Measurements from ENCODE around the gene OTUD7B. TPM values are rescaled to one million over a fixed set of nuclear protein-coding genes. Genes with fewer than 3 reads are reported as not detected.

OTUD7B gene
- total RNA-seq, 1 experiment from 2014 or later, result 11.5 TPM

DNA sequence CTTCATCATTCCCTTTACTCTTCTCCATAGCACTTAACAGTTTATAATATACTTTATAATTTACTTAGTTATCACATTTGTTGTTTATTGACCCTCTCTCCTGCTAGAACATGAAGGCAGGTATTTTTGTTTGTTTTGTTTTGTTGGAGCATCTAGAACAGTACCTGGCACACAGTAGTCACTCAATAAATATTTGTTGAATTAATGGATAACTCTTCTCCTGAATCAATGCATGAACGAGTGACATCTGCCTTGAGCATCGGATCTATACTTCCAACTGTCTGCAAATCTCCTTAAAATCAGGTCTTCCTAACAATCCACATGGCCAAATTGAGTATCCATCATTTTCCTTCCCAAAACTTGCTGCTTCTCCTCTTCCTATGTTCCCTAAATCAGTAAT, 38.0 kb downstream of the OTUD7B start:
- no peaks in the 10 kb centered on the region for H4K20me1 ChIP-seq (ENCODE audit: low read length)
- peaks cover 4% of the 10 kb centered on the region for H3K79me2 ChIP-seq (ENCODE audit: low read length)
- H3K4me3 ChIP-seq (ENCODE audit: low read length), result no peak overlapping the region
- H3K9ac ChIP-seq (ENCODE audit: low read length), result no peak overlapping the region
- H3F3A ChIP-seq (ENCODE audit: low read length, unreplicated experiment), result no peaks in the 10 kb centered on the region
- H3K4me2 ChIP-seq (ENCODE audit: low read length), result no peak overlapping the region
- no peaks in the 10 kb centered on the region for H3K9me3 ChIP-seq (ENCODE audit: low read length)
- CTCF ChIA-PET, result no interaction called here
- POLR2A ChIA-PET (ENCODE audit: unreplicated experiment), result no interaction called here
- intact Hi-C loops (cut with micrococcal nuclease), result no loop called here
- ATAC-seq (no peak), DNase-seq (no peak)
- no peaks in the 10 kb centered on the region for H3K9me2 ChIP-seq (replicated peaks; ENCODE audit: low read length)
- no peak overlapping the region for H3K27ac ChIP-seq (ENCODE audit: low read length)
- H3K4me1 ChIP-seq (ENCODE audit: insufficient read depth, low read length), result no peaks in the 10 kb centered on the region
- no peaks in the 10 kb centered on the region for H3K27me3 ChIP-seq (ENCODE audit: low read length)
- BruUV-seq (replicated peaks), result no TSS peak
- H3K36me3 ChIP-seq (ENCODE audit: low read depth, low read length), result peaks cover 57% of the 10 kb centered on the region
- TF ChIP-seq EZH2 (IDR thresholded peaks at IDR 0.05; ENCODE audit: low read length, unreplicated experiment), result no peak
- no peak for TF ChIP-seq EZH2phosphoT487 (IDR thresholded peaks at IDR 0.05; ENCODE audit: borderline replicate concordance, low read length)
- TF ChIP-seq, protein P1, sequence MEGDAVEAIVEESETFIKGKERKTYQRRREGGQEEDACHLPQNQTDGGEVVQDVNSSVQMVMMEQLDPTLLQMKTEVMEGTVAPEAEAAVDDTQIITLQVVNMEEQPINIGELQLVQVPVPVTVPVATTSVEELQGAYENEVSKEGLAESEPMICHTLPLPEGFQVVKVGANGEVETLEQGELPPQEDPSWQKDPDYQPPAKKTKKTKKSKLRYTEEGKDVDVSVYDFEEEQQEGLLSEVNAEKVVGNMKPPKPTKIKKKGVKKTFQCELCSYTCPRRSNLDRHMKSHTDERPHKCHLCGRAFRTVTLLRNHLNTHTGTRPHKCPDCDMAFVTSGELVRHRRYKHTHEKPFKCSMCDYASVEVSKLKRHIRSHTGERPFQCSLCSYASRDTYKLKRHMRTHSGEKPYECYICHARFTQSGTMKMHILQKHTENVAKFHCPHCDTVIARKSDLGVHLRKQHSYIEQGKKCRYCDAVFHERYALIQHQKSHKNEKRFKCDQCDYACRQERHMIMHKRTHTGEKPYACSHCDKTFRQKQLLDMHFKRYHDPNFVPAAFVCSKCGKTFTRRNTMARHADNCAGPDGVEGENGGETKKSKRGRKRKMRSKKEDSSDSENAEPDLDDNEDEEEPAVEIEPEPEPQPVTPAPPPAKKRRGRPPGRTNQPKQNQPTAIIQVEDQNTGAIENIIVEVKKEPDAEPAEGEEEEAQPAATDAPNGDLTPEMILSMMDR (conservative IDR thresholded peaks at IDR 0.05; ENCODE audit: low read depth, low read length), result no peak
- no peak overlapping the region for H2AFZ ChIP-seq (ENCODE audit: low read length)

DNA sequence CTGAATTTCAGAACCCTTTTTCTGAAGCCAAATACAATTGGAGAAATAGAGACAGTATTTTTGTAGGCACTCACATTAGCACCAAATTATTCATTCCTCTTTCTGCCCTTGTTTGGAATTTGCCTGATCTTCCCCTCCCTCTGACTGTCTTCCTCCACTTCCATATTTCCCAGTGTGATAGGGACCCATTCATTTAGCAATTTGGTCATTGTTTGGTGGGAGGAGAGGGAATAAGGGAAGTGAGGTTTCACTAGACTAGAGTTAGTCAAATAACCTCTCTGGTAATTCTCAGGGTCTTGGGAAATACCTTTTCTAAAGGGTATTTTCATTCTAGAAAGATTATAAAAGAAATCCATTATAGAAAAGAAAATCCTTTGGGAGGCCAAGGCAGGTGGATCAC, 42.9 kb downstream of the OTUD7B start:
- Histone ChIP-seq H3K9ac (ENCODE audit: low read length) (no peak overlapping the region), H2AFZ (ENCODE audit: low read length) (no peak overlapping the region), H3K36me3 (ENCODE audit: low read depth, low read length) (peaks cover 64% of the 10 kb centered on the region), H3K9me2 (replicated peaks; ENCODE audit: low read length) (no peaks in the 10 kb centered on the region), H3F3A (ENCODE audit: low read length, unreplicated experiment) (no peaks in the 10 kb centered on the region), H3K27ac (ENCODE audit: low read length) (no peak overlapping the region), H3K27me3 (ENCODE audit: low read length) (no peaks in the 10 kb centered on the region), H3K9me3 (ENCODE audit: low read length) (no peaks in the 10 kb centered on the region), H3K79me2 (ENCODE audit: low read length) (no peaks in the 10 kb centered on the region), H4K20me1 (ENCODE audit: low read length) (no peaks in the 10 kb centered on the region), H3K4me3 (ENCODE audit: low read length) (no peak overlapping the region), H3K4me1 (ENCODE audit: insufficient read depth, low read length) (no peaks in the 10 kb centered on the region), H3K4me2 (ENCODE audit: low read length) (no peak overlapping the region)
- ATAC-seq, result no peak
- POLR2A ChIA-PET (ENCODE audit: unreplicated experiment), result no interaction called here
- TF ChIP-seq, protein P1 (conservative IDR thresholded peaks at IDR 0.05; ENCODE audit: low read depth, low read length), result no peak
- TF ChIP-seq EZH2 (IDR thresholded peaks at IDR 0.05; ENCODE audit: low read length, unreplicated experiment) (no peak), EZH2phosphoT487 (IDR thresholded peaks at IDR 0.05; ENCODE audit: borderline replicate concordance, low read length) (no peak)
- no TSS peak for BruUV-seq (replicated peaks)
- no peak for DNase-seq
- CTCF ChIA-PET, result no interaction called here
- intact Hi-C loops (cut with micrococcal nuclease), result no loop called here

DNA sequence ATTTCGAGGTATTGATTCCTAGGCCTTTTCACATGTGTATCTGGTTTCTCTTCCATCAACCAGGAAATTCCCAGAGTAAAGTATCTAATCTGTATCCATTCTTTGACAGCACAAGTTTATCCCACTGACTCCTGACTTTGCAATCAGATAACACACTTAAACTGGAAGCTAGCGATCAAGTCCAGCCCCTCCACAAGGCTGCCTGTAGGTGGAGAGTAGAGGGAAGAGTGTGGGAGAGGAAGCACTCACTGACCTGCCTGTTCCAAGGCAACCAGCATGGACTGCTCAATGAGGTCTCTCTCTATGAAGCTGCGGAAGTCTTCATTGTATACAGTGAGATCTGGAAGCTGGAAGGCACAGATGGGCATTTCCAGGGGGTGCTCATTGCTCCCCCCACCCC, 43.5 kb downstream of the OTUD7B start:
- Histone ChIP-seq H3K9ac (ENCODE audit: low read length) (no peak overlapping the region), H3K36me3 (ENCODE audit: low read depth, low read length) (peaks cover 60% of the 10 kb centered on the region), H3K4me1 (ENCODE audit: insufficient read depth, low read length) (no peaks in the 10 kb centered on the region), H3K27me3 (ENCODE audit: low read length) (no peaks in the 10 kb centered on the region), H3K27ac (ENCODE audit: low read length) (no peak overlapping the region), H3F3A (ENCODE audit: low read length, unreplicated experiment) (no peaks in the 10 kb centered on the region), H2AFZ (ENCODE audit: low read length) (no peak overlapping the region), H4K20me1 (ENCODE audit: low read length) (no peaks in the 10 kb centered on the region), H3K4me2 (ENCODE audit: low read length) (no peak overlapping the region), H3K4me3 (ENCODE audit: low read length) (no peak overlapping the region), H3K9me3 (ENCODE audit: low read length) (no peaks in the 10 kb centered on the region), H3K9me2 (replicated peaks; ENCODE audit: low read length) (no peaks in the 10 kb centered on the region), H3K79me2 (ENCODE audit: low read length) (no peaks in the 10 kb centered on the region)
- no peak for ATAC-seq
- ChIA-PET CTCF (no interaction called here), POLR2A (ENCODE audit: unreplicated experiment) (no interaction called here)
- BruUV-seq (replicated peaks), result no TSS peak
- no peak for DNase-seq
- no peak for TF ChIP-seq EZH2phosphoT487 (IDR thresholded peaks at IDR 0.05; ENCODE audit: borderline replicate concordance, low read length)
- TF ChIP-seq, protein P1 (conservative IDR thresholded peaks at IDR 0.05; ENCODE audit: low read depth, low read length), result no peak
- TF ChIP-seq EZH2 (IDR thresholded peaks at IDR 0.05; ENCODE audit: low read length, unreplicated experiment), result no peak
- intact Hi-C loops (cut with micrococcal nuclease), result no loop called here

All from PC-3 (cell line).